HG03558 (cell line): ENCODE measurements around the gene TMEM250.
"Not testable (repeated sequence)": the region's sequence is repeated elsewhere in the genome, so short reads cannot be mapped to it uniquely, and the experiment has no call there.

Source experiments
- ATAC-seq: cut with Tn5 transposase; IDR thresholded peaks from one replicate; pipeline ENCODE4 v1.9.1; 2021; ENCODE audit warnings: moderate number of reproducible peaks; ENCODE audit not compliant: unreplicated experiment; ENCODE audit errors: extremely low read depth

Gene TMEM250

GRCh38 chr9:136114610-136115009 lies 4.1 kb downstream of the TMEM250 start:
- ATAC-seq: no peak

- ATAC-seq: no peak
These were observed 6.1 kb downstream of the TMEM250 start for GRCh38 chr9:136112541-136112940.

- ATAC-seq: no peak
These were observed 6.8 kb downstream of the TMEM250 start for GRCh38 chr9:136111910-136112309.

- ATAC-seq: no peak
These were observed 7.5 kb downstream of the TMEM250 start for GRCh38 chr9:136111190-136111589.

GRCh38 chr9:136110082-136111061 lies 8.3 kb downstream of the TMEM250 start:
- ATAC-seq: no peak

- ATAC-seq: peak; percentile 75
These were observed 9.2 kb downstream of the TMEM250 start for GRCh38 chr9:136109351-136110081.

- no peak for ATAC-seq
These were observed 9.9 kb downstream of the TMEM250 start for GRCh38 chr9:136108648-136109266.

- no peak for ATAC-seq
These were observed 10.6 kb downstream of the TMEM250 start for GRCh38 chr9:136107953-136108647.

- ATAC-seq: no peak
These were observed 11.3 kb downstream of the TMEM250 start for GRCh38 chr9:136107155-136107952.

- no peak for ATAC-seq
These were observed 13.1 kb downstream of the TMEM250 start for GRCh38 chr9:136105398-136106135.

- no peak for ATAC-seq
These were observed 13.8 kb downstream of the TMEM250 start for GRCh38 chr9:136104916-136105315.

GRCh38 chr9:136104488-136104800 lies 14.2 kb downstream of the TMEM250 start:
- no peak for ATAC-seq

GRCh38 chr9:136103651-136104487 lies 14.8 kb downstream of the TMEM250 start:
- ATAC-seq: no peak

GRCh38 chr9:136101615-136102074 lies 17.0 kb downstream of the TMEM250 start:
- ATAC-seq: not testable (repeated sequence)

GRCh38 chr9:136100700-136101614 lies 17.7 kb downstream of the TMEM250 start:
- ATAC-seq: no peak

GRCh38 chr9:136099542-136099941 lies 19.1 kb downstream of the TMEM250 start:
- ATAC-seq: no peak

- no peak for ATAC-seq
These were observed 19.8 kb downstream of the TMEM250 start for GRCh38 chr9:136098844-136099243.
